HG03439 (cell line): ENCODE data around the gene EXOC5.

Experiments used
- ATAC-seq: cut with Tn5 transposase; IDR thresholded peaks from one replicate; pipeline ENCODE4 v1.9.1; 2021; ENCODE audit warnings: mild to moderate bottlenecking, moderate library complexity; ENCODE audit not compliant: unreplicated experiment

Gene EXOC5, protein sequence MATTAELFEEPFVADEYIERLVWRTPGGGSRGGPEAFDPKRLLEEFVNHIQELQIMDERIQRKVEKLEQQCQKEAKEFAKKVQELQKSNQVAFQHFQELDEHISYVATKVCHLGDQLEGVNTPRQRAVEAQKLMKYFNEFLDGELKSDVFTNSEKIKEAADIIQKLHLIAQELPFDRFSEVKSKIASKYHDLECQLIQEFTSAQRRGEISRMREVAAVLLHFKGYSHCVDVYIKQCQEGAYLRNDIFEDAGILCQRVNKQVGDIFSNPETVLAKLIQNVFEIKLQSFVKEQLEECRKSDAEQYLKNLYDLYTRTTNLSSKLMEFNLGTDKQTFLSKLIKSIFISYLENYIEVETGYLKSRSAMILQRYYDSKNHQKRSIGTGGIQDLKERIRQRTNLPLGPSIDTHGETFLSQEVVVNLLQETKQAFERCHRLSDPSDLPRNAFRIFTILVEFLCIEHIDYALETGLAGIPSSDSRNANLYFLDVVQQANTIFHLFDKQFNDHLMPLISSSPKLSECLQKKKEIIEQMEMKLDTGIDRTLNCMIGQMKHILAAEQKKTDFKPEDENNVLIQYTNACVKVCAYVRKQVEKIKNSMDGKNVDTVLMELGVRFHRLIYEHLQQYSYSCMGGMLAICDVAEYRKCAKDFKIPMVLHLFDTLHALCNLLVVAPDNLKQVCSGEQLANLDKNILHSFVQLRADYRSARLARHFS

DNA sequence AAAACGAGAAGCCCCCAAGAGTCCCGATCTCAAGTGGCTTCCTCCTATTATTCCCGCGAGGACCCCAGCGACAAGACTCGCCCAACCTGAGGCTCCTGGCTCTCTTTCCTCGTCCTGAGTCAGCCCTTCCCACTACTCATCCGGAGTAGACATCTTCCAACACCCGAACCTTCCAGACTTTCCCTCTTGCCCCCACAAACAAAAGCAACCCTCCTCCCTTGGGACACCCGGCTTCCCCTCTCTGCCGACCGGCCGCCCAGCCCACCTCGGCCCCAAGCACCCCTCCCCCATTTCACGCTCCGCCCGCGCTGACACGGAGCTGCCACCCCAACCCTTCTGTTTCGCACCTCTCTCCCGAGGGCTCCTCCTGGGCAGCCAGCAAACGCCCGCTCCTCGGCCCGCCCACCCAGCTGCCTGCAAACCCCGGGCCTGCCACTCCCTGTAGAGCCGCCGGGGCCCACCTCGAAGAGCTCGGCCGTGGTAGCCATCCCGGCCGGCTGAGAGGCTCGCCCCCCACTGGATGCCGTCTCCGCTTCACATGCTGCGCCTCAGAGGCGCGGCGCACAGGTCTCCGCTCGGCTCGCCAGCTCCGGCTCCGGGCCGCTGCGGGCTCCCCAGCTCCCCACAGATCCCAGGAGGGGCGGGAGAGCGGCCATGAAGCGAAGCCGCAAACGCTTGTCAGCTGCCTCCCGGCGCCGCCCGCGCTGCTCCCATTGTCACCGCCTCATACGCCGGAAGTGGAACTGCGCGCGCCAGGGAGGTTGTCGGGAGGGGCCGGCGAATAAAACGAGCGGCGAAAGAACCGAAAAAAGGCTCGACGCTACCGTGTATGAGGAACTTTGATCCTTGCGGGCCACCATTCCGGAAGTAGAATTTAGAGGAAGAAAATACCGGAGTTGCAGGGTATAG lies at the start of gene EXOC5, which contains the start of gene AP5M1:
Gene EXOC5, minus strand, starts transcription at position 745 of the 909 bp plus-strand sequence. Its CDS starts 257 bp downstream, at position 488.
Gene AP5M1, plus strand, starts transcription at position 811 of the 909 bp plus-strand sequence. CDS start 344 bp downstream, outside the sequence.
- peak; percentile 93 for ATAC-seq

DNA sequence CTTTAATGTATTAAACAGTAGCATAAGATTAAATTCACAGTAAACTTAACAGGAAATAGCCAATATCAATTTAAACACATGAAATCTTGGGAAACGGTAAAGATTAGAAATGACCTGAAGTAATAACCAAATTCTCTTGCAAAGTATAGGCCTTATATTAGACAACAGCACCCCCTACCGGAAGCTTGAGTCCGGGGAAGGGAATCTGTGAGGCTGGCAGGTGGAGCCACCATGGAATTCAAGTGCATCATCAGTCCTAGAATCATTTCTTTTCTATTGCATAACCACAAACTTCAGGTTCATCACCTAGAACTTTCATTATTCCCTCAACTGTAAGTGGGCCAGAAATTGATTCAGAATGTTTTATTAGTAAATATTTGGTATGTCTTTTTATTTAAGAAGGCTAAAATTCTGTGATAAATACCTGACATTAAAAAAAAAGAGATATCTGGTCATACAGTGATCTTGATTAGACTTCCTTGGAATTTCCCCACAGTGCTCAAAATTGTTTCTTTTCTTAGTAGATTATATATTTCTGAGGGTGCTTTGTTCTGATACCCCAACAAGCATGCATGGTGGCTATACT lies 48.6 kb upstream of the EXOC5 start:
- no peak for ATAC-seq

DNA sequence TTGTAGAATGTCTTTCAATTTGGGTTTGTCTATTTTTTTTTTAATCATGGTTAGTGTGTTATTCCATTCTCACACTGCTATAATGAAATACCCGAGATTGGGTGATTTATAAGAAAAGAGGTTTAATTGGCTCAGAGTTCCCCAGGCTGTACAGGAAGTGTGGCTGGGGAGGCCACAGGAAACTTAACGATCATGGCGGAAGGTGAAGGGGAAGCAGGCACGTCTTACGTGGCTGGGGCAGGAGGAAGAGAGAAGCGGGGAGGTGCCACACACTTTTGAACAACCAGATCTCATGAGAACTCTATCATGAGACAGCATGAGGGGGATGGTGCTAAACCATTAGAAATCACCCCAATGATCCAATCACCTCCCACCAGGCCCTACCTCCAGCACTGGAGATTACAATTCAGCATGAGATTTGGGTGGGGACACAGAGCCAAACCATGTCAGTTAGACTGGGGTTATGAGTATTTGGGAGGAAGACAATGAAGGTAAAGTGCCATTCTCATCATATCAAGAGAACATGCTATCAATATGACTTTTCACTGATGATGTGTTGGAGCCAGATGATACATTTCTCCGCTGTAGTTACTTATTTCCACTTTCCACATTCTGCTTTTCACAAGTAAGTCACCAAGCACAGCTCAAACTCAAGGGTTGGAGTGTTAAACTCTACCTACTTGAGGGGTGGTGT lies 45.8 kb upstream of the EXOC5 start:
- no peak for ATAC-seq

DNA sequence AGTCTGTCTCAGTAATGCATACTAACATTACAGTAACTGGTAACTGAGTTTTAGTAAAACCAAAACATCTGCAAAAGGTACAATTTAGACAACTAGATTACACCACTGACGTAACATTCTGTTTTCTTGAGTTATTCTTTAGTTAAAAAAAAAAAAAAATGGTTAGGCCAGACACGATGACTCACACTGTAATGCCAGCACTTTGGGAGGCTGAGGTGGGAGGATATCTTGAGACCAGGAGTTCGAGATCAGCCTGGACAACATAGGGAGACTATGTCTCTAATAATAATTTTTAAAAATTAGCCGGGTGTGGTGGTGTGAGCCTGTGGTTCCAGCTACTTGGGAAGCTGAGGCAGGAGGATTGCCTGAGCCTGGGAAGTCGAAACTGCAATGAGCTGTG lies 34.2 kb upstream of the EXOC5 start:
- ATAC-seq: no peak

DNA sequence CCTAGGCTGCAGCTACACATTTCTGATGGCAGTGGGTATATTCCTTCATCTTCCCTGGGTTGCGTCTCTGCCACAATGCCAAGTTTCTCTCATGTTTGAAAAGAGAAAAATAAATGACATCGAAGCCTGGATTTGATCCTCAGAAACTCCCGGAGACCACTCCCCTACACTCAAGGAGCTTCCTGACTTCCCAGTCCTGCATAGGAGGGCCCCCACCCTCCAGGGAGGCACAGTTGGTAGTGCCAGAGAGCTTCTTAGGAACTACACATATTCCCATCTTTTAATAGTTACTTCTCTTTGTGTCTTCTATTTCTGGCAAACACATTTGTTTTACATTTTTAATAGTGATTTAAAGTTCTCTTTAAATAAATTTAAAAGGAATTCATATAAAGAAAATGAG lies 30.8 kb upstream of the EXOC5 start:
- ATAC-seq: no peak

DNA sequence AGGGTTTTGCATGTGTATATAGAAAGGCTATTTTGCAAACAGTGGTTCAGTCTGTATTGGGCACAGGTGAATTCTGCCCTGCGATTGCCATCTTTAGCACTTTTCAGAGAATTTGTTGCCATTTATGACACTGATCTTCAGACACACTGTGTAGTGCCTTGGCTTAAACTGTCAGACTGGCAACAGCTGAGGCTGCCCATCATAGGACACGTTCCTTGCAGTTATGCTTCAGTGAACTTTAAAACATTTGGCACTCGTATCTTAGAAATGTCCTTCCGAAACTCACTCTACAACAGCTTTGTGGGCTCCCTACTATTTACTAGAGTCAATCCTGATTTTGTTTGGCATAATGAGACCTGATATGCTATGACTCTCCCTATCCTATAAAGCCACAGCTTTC lies 29.1 kb upstream of the EXOC5 start:
- no peak for ATAC-seq

DNA sequence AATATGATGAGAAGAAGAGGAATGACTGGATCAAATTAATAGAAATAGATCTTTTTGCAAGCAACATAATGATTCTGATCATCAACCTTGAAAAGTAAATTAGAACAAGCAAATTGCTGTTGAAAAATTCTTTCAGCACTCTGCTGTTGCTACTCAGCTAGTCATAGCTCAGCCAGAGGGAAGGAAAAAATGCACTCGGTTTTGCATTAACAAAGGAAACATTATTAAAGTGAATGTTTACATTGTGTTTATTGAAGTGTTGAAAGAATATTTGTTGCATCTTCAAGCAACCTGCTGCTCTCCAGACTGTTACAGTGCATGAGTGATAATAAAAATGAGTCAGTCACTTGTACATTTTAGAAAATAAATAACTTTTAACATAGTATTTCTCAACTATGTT lies 26.5 kb upstream of the EXOC5 start:
- ATAC-seq: no peak

DNA sequence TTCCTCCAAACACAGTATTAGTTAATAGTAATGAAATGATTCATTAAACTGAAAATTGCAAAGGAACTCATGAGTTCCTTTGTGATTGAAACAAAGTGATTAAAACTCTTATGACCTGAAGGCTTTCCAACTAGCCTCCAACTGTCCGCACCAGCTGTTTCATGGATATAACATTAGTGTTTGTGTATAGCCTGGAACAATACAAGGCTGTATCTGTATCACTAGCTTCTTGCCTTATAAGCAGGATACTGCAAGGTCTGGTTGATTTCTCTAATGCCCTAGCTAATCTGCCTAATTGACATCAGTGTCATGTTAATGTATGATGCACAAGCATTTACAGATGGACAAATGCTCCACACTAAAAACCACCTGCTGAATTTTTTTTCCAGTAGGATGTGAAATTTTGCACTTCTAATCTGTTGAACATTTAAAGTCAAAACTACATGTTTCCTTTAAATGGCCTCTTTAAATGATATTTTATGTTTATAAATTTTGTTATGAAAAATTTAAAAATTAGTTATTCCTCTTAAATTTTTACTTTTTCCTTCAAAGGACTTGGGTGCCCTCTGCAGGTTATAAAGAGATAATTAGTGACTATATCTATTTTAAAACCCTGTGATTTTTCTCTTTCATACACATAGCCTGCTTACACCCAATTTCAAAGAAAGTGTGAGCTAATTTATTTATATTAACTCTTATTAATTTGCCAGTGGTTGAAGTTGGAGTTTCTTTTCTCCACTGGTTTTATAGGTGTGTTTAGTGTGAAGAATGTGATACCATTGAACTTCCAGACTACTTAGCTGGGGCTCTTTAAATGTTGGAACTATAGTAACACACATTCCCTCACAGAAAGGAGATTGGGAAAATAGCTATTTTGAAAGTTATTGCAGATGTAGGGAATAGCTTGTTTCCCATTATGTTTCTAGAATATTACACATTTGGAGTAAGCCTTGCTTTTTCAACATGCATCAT lies 25.4 kb upstream of the EXOC5 start:
- no peak for ATAC-seq

DNA sequence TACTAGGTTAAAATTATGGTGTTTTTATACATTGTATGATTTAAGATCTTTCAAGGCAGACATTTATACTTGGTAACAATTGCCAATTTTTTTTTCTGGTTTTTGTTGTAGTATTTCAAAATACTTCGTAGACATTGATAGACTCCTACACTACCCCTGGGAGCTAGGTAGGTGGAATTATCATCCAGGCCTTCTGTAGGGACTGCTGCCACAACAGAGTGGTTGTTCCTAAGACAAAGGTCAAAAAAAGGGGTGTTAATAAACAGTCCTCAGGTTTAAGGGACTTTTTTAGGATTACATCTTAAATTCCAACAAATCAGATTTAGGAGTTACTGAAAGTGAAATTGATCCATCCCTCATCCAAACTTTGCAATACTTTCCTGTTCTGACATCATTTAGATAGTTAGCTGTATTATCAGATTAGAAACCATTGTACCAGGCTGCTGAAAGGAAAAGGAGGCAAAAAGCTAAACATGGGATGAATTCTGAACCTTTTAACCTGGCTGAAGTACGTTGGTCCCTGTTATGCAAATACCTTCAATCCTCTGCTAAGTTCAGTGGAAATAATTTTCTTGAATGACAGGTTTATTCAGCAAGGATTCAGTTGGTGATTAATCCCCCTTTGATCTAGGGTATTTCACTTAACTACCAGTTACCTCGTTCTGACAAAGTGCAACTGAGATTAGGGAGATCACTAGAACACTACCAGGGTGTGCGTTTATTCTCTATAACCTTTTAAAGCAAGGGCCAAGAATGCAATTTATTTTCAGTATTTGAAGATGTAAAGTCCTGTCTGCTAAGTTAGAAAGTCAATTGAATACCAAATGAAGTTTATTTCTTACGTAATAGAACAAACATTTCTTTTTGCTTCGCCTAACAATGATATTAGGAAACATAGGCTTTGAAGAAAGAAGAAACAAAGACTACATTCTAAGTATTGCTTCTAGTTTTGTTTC lies 23.3 kb upstream of the EXOC5 start:
- no peak for ATAC-seq

DNA sequence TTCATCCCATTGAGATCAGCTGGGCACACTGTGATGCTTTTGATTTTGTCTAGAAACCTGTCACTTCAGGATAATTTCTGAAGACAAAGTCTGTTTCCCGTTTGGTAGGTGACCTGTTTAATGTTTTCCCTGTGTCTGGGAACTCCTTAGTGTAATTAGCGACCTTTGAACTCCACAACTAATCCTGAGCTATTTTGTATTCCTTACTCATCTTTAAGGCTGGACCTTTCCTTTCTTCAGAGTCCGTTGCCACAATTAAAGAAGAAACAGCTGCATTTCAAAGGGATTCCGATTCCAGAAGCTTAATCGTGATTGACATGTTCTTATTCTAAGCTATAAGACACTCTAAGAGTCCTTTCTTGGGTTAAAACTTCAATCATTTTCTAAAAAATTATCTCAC lies 22.0 kb upstream of the EXOC5 start:
- no peak for ATAC-seq

DNA sequence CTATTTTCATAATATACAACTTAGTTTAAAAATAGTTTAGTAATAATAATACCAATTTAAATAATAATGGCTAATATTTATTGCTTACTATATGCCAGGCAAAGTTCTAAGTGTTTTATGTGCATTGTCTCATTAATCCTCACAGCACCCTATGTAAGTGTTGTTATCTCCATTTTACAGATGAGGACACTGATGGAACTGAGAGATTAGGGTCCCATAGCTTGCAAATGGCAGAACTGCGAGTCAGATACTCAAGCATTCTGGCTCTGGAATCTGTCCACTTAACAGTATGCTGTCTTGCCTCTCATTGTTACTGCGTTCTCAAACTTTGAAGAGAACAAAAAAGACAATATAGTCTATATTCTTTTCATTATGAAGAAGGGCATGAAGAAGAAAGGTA lies 19.0 kb upstream of the EXOC5 start:
- no peak for ATAC-seq

DNA sequence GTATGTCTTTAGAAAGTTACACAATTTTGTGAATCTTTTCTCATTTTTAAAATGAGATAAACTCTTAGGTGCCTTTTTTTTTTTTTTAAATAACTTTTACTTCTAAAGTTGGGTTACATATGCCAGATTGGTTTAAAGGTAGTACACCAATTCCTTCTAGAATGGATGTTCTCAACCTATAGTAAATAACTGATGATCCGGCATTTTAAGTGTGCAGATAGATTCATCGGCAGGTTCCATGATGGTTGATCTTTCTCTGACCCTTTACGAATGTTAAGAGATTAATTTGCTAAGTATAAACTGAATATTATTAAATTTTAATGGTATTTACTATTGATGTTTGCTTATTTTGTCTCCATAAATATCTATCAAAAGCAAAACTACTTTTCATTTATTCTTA lies 8.4 kb upstream of the EXOC5 start:
- ATAC-seq: no peak

DNA sequence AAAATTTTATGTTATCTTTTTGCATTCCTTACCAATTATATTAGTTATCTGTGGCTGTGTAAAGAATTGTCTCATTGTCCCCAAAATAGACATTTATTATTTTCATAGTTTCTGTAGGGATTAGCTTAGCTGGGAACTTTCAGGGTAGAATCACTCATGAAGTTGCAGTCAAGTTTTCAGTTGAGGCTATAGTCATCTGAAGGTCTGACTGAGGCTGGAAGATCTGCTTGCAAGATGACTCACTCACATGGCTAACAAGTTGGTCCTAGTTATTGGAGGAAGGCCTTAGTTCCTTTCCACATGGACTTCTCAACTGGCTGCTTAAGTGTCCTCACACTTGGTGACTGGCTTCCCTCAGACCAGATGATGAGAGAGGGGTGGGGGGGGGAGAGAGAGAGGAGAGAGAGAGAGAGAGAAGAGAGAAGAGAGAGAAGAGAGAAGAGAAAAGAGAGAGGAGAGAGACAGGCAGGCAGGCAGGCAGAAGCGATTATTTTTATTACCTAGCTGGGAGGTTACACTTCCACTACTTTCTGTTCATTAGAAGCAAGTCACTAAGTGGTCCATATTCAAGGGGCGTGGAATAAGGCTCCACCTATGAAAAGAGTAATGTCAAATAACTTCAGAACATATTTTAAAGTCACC lies 6.4 kb upstream of the EXOC5 start:
- no peak for ATAC-seq

DNA sequence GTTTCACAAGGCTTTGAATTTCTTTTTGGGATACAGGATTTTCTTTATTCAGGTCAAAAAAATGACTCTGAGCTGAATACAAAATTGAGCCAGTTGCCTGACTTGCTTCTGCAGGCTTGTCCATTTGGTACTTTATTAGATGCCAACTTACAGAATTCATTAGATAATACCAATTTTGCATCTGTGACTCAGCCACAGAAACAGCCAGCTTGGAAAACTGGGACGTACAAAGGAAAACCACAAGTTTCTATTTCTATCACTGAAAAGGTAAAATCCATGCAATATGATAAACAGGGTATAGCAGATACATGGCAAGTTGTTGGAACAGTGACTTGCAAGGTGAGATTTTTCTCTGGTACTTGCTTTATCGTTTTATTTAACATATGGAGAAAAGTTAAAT lies 5.8 kb upstream of the EXOC5 start:
- no peak for ATAC-seq

DNA sequence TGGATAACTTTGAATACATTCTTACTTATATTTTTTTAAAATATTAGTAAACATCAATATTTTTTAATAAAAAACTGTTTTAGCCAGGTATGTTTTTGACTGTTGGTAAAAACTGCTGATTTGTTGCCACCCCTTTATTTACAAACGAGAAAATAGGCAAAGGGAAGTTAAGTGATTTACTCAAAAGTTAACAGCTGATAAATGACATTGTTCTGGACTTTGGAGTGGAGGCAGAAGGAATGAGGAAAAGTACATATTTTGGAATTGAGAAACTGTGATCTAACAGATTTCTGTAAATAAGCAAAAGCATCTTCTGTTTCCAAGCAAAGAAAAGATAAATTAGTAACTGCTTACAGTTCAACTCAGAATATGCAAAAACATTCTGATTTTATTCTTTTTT lies 4.5 kb upstream of the EXOC5 start:
- no peak for ATAC-seq

DNA sequence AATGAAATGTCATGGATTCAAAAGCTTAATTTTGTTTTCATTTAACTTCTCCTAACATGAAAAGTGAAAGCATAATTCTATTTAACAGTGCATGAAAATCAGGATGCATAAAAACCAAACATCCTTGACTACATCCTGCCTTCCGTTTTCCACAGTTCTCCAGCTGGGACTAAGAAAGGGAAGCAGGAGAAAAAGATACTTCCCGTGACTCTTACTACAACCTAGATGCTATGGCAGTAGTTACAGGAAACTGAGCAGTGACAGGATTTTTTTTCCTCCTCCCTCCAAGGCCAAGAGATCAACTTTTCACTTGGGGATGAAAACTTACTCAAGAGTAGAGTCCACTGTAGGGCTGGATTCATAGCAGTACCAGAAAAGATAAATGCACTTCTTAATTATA lies 2.6 kb downstream of the EXOC5 start:
- ATAC-seq: no peak

DNA sequence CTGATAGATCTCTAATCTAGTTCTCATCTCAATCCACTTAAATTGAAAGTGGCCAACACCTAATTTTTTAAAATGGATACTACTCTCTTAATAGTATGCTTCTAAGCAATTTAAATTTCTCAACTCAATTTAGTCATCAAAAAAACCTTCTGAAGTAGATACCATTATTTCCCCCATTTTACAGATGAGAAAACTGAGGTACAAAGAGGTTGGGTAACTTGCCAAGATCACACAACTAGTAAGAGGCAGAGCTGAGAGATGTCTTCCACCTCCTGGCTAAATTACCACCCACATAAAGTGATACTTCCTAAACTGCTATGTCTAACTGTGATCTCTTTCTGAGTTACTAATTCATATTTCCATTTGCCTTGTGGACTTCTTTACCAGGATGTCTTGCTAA lies 6.6 kb downstream of the EXOC5 start:
- no peak for ATAC-seq

DNA sequence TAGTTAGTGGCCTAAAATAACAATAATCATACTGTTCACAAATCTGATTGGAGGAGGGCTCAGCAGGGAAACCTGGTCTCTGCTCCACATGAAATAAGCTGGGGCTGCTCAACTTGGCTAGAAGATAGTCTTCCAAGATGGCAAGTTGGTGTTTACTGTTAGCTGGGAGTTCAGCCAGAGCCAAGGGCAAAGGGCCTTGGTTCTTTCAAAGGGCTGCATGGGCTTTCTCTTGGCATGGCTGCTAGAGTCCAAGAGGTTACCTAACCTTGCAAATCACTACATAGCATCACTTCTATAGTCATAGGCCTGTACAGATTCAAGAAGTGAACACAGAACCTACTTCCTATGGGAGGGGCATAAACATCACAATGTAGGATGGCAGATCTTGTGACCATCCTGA lies 7.1 kb downstream of the EXOC5 start:
- no peak for ATAC-seq
